Endothelial cell of umbilical vein (primary cell): ENCODE results near the gene SUPT3H.

Experiments
- CTCF ChIP-seq, 2 donors: IDR thresholded peaks; 1 replicate in 1 of 2; 2 replicates in 1 of 2; pipeline ENCODE4 v1.5.1; 2011; ENCODE audit warnings: low read length in 2 of 2, mild to moderate bottlenecking in 2 of 2, moderate library complexity in 2 of 2, control low read depth in 1 of 2, inconsistent platforms in 1 of 2, low read depth in 1 of 2; ENCODE audit not compliant: insufficient read depth in 1 of 2; ENCODE audit errors: extremely low read depth in 1 of 2
- POLR2AphosphoS5 ChIP-seq: IDR thresholded peaks from 2 replicates; pipeline ENCODE4 v1.6.1; 2012; ENCODE audit warnings: low read depth, mild to moderate bottlenecking, control low read depth, low read length, moderate library complexity; ENCODE audit not compliant: insufficient read depth

DNA sequence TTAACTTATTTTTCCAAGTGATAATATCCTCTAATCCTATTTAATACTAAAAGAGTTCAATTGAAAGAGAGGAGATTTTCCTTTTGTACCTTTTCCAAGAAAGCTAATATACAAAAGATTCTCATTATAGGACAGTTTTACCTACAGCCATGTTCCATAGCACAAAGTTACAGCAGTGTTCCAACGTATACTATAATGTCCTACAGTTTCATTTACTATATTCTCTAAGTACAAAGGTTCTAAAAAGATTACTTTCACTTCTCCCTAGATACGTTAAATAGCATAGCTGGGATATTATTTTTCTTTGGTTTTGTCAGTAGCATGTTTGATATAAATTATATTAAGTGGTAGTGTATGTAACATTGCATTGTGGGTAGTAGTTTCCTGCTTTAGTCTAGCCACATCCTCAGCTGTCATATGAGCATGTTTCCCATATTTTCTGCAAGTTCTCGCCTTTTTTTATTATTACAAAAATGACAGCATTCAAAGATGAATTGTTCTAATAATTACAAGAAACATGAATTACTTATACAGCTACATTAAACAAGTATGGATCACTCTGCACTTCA, 54.0 kb downstream of the SUPT3H start:
- TF ChIP-seq CTCF (IDR thresholded peaks at IDR 0.05; ENCODE audit: extremely low read depth in 1 of 2, insufficient read depth in 1 of 2, low read depth in 1 of 2, low read length in 2 of 2) (no peak), POLR2AphosphoS5 (no peak)
